ENCODE measurements around the gene PLD5. TPM values are rescaled to one million over a fixed set of nuclear protein-coding genes. Genes with fewer than 3 reads are reported as not detected.

The PLD5 gene
- total and polyA plus RNA-seq, 2 donors (not counting 3 experiments of a cell fraction or from before 2014, with no cell fraction given) = not detected

Small RNA genes lying within 50 kb of the gene (small RNA-seq; reads per million reads assigned to genes)
- not detected for gene AL360271.2 (ENCODE audit: insufficient read depth, insufficient read length, low read depth, low replicate concordance)
- not detected for gene RN7SKP12 (ENCODE audit: insufficient read depth, insufficient read length, low read depth, low replicate concordance)

Data from endothelial cell of umbilical vein (primary cell).